ENCODE results near the gene COX19. TPM values are rescaled to one million over a fixed set of nuclear protein-coding genes. Genes with fewer than 3 reads are reported as not detected.

Gene COX19
- total RNA-seq, 1 experiment from 2014 or later, result 14.0 TPM

- Histone ChIP-seq H4K20me1 (ENCODE audit: insufficient read depth) (no peaks in the 10 kb centered on the region), H3K27ac (ENCODE audit: low read depth, low read length) (no peak overlapping the region), H3K27me3 (ENCODE audit: insufficient read depth, low read length) (no peaks in the 10 kb centered on the region), H2AFZ (ENCODE audit: low read depth, low read length, poor library complexity, severe bottlenecking) (no peak overlapping the region), H3K9ac (ENCODE audit: low read length) (no peak overlapping the region), H3K4me3 (replicated peaks in 1 of 2; ENCODE audit: low read depth in 1 of 2, low read length in 2 of 2) (no peak overlapping the region), H3K4me2 (ENCODE audit: low read length) (no peak overlapping the region), H3K4me1 (ENCODE audit: control insufficient read depth in 1 of 2, insufficient read depth in 2 of 2, low read length in 2 of 2) (no peaks in the 10 kb centered on the region), H3K79me2 (ENCODE audit: insufficient read depth, low read length) (0 out of 2 replicates have a peak, but pooled peaks cover 5% of the 10 kb centered on the region), H3K36me3 (ENCODE audit: control insufficient read depth in 1 of 2, insufficient read depth in 2 of 2, low read length in 2 of 2) (no peaks in the 10 kb centered on the region), H3K9me2 (ENCODE audit: insufficient read depth) (no peaks in the 10 kb centered on the region), H3K9me3 (ENCODE audit: control insufficient read depth in 1 of 2, insufficient read depth in 1 of 2, low read depth in 1 of 2, low read length in 2 of 2) (no peaks in the 10 kb centered on the region)
- no TSS peak for BruUV-seq (replicated peaks)
- ATAC-seq (no peak), DNase-seq (ENCODE audit: low read depth, low spot score) (no peak)
- intact Hi-C loops (cut with micrococcal nuclease), result no loop called here
- CTCF ChIA-PET, result no interaction called here
- RAD21 ChIA-PET (ENCODE audit: low non-redundant PET in 1 of 2, low total read pairs in 2 of 2, uncharacterized antibody in 2 of 2, unreplicated experiment in 2 of 2), result no interaction called here
- POLR2A ChIA-PET, result no interaction called here
- TF ChIP-seq POLR2A (IDR thresholded peaks at IDR 0.05; ENCODE audit: borderline replicate concordance, extremely low read depth, insufficient read depth, insufficient read length) (no peak), EZH2phosphoT487 (IDR thresholded peaks at IDR 0.05; ENCODE audit: borderline replicate concordance) (no peak), YY1 (IDR thresholded peaks at IDR 0.05; ENCODE audit: extremely low read depth, insufficient replicate concordance, low read depth, low read length) (no peak), REST (IDR thresholded peaks at IDR 0.05; ENCODE audit: low read depth) (no peak), MAX (IDR thresholded peaks at IDR 0.05) (no peak), SP1 (IDR thresholded peaks at IDR 0.05; ENCODE audit: low read depth) (no peak), EZH2 (IDR thresholded peaks at IDR 0.05) (no peak), RAD21 (IDR thresholded peaks at IDR 0.05; ENCODE audit: low read depth) (no peak), CTCF (IDR thresholded peaks at IDR 0.05 in 2 of 3, conservative IDR thresholded peaks at IDR 0.05 in 1 of 3; ENCODE audit: borderline replicate concordance in 1 of 3, insufficient read depth in 1 of 3, low read depth in 2 of 3, low read length in 2 of 3) (no peak), ATF3 (IDR thresholded peaks at IDR 0.05) (no peak), ZBTB33 (IDR thresholded peaks at IDR 0.05; ENCODE audit: extremely low read depth, insufficient replicate concordance, low read length) (no peak), POLR2AphosphoS5 (IDR thresholded peaks at IDR 0.05; ENCODE audit: low read depth, low read length) (no peak), ZFX (IDR thresholded peaks at IDR 0.05) (no peak), ELF1 (IDR thresholded peaks at IDR 0.05; ENCODE audit: borderline replicate concordance, low read depth) (no peak), SIN3A (IDR thresholded peaks at IDR 0.05; ENCODE audit: low read depth) (no peak), TCF7L2 (IDR thresholded peaks at IDR 0.05; ENCODE audit: borderline replicate concordance, extremely low read depth, insufficient read depth, insufficient read length) (no peak), JUND (IDR thresholded peaks at IDR 0.05) (no peak), FOSL1 (IDR thresholded peaks at IDR 0.05; ENCODE audit: low read depth) (no peak)
Observed at GRCh38 chr7:1010226-1010625, 34.9 kb upstream of the COX19 start.

Data from HCT116 (cell line).